ENCODE measurements around the gene SARNP. TPM values are rescaled to one million over a fixed set of nuclear protein-coding genes. Genes with fewer than 3 reads are reported as not detected.
A peak's percentile ranks its signal among the peaks of the same experiment; 100 is the strongest.

The SARNP gene
- total and polyA plus RNA-seq, 9 of the 15 experiments (the other 6 are each of a cell fraction or from before 2014, with no cell fraction given), result 70.1 to 400 (median 198) TPM

GRCh38 chr12:55715833-55716581 lies 101.5 kb downstream of the SARNP start, which contains the start of gene BLOC1S1 (continued):
- TF ChIP-seq SRSF3 (IDR thresholded peaks at IDR 0.05; ENCODE audit: insufficient read depth, low read length) (no peak), CREB1 (IDR thresholded peaks at IDR 0.05) (no peak), CREB1 (CRISPR knock-in tag; IDR thresholded peaks at IDR 0.05) (peak; percentile 57; the same call in 1 of the 2 replicates), GABPB2 (CRISPR knock-in tag; conservative IDR thresholded peaks at IDR 0.05) (no peak; the same call in 1 of the 2 replicates), YBX1 (IDR thresholded peaks at IDR 0.05) (no peak), BMI1 (IDR thresholded peaks at IDR 0.05; ENCODE audit: low read length) (no peak), ZNF212 (CRISPR knock-in tag; IDR thresholded peaks at IDR 0.05) (no peak), BCL6 (CRISPR knock-in tag; IDR thresholded peaks at IDR 0.05) (no peak), TOE1 (IDR thresholded peaks at IDR 0.05; ENCODE audit: borderline replicate concordance) (peak; percentile 100), TOE1 (CRISPR knock-in tag; IDR thresholded peaks at IDR 0.05; ENCODE audit: borderline replicate concordance, low read depth) (no peak), SIN3A (IDR thresholded peaks at IDR 0.05; ENCODE audit: borderline replicate concordance in 2 of 2, control insufficient read depth in 1 of 2, low read depth in 2 of 2, low read length in 2 of 2) (peak; percentile 99), JUN (IDR thresholded peaks at IDR 0.05; ENCODE audit: borderline replicate concordance, low read depth, low read length) (peak; percentile 37; the same call in 1 of the 2 replicates), JUN (CRISPR knock-in tag; IDR thresholded peaks at IDR 0.05; ENCODE audit: borderline replicate concordance) (no peak), TSHZ1 (CRISPR knock-in tag; IDR thresholded peaks at IDR 0.05) (no peak), ZNF146 (CRISPR knock-in tag; IDR thresholded peaks at IDR 0.05; ENCODE audit: unreplicated experiment) (no peak), RBM22 (IDR thresholded peaks at IDR 0.05; ENCODE audit: low read depth, low read length, poor library complexity, severe bottlenecking) (no peak), MLLT1 (IDR thresholded peaks at IDR 0.05) (no peak), NR2F6 (CRISPR knock-in tag; IDR thresholded peaks at IDR 0.05) (no peak)
- TF ChIP-seq, protein P1, sequence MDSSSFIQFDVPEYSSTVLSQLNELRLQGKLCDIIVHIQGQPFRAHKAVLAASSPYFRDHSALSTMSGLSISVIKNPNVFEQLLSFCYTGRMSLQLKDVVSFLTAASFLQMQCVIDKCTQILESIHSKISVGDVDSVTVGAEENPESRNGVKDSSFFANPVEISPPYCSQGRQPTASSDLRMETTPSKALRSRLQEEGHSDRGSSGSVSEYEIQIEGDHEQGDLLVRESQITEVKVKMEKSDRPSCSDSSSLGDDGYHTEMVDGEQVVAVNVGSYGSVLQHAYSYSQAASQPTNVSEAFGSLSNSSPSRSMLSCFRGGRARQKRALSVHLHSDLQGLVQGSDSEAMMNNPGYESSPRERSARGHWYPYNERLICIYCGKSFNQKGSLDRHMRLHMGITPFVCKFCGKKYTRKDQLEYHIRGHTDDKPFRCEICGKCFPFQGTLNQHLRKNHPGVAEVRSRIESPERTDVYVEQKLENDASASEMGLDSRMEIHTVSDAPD (CRISPR knock-in tag; IDR thresholded peaks at IDR 0.05), result no peak
- TF ChIP-seq, protein P2, sequence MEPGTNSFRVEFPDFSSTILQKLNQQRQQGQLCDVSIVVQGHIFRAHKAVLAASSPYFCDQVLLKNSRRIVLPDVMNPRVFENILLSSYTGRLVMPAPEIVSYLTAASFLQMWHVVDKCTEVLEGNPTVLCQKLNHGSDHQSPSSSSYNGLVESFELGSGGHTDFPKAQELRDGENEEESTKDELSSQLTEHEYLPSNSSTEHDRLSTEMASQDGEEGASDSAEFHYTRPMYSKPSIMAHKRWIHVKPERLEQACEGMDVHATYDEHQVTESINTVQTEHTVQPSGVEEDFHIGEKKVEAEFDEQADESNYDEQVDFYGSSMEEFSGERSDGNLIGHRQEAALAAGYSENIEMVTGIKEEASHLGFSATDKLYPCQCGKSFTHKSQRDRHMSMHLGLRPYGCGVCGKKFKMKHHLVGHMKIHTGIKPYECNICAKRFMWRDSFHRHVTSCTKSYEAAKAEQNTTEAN (CRISPR knock-in tag; IDR thresholded peaks at IDR 0.05), result no peak

All from K562 (cell line).